Measurements from ENCODE around the gene VAMP4.

VAMP4 gene

DNA sequence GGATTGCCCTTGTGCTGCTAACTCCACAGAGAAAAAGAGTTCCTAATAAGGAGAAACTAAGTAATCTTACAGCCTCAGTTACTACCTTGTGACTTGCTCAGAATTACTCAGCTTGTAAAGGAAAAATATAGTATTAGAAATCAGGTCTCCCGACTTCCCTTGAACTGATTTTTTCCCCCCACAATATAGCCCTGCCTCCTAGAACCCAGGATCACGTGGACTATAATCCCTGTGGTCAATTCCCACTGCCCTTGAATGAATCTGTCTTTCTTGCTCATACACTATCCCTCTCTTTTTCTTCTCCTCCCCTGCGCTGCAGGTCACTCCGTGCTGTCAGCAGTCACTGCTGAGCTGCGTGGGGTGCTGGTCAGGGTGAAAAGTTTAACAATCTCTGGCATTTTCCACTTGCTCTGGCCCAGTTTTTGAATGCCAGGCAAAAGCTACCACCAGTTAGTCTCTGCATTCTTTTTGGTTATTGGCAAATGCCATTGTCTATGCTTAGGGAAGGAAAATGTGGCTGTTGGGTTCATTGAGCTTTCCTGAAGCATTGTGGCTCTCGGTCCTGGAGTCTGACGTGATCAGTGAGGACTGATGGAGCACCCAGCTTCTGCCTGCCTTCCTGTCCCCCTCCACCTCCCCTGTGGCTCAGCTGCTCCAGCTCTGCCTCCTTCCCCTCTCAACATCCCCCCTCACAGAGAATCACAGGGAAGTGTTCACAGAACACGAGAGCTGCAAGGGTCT, 87.5 kb downstream of the VAMP4 start:
- no peak for DNase-seq (ENCODE audit: extremely low read depth in 1 of 2, low read depth in 1 of 2)

DNA sequence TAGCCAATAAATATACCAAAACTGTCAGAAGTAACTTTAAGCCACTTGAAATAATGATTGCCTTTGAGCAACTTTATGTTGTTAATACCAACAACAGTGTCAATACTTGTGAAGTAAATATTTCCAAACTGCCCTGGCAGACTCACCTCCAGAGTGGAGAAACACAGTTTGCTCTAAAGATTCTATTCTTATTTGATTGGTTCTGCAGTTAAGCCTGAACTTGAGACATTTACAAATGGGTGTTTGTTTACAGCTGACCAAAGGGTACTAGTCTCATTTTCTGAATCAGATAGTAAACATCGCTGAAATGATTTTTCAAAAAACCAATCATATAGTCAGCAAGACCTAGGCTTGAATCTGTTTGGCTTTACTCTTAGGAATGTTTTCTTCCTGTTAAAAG, 88.1 kb downstream of the VAMP4 start:
- no peak for DNase-seq (ENCODE audit: extremely low read depth in 1 of 2, low read depth in 1 of 2)

DNA sequence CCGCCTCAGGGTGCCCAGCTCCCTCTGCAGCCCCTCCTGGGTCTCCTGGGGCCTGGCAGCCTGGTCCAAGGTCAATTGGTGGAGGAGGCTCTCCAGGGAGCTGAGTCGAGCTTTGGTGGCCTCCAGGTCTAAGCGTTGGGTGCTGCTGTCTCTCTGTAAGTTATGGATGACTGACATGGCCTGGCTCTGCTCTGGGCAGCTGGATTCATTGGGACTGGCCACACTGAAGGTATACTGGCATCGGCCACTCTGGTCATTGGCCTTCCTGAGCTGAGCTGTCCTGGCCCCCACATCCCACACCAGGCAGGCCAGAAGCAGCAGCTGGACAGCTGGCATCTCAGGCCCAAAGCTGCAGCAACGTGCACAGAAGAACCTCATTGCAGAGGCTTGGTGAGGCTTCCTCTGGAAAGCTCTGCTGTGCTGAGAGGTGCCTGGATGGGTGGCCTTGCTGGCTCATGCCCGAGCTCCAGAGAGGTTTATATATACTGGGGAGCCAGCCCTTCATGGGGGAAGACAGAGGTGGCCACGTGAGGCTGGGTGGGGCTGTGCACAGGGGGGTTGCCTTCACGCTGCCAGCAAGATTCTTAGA, 89.5 kb downstream of the VAMP4 start, which contains the start of gene MYOC:
MYOC (minus strand) TSS at position 455 of the 589 bp plus-strand sequence; CDS start at position 378, 77 bp downstream.
- no peak for DNase-seq (ENCODE audit: extremely low read depth in 1 of 2, low read depth in 1 of 2)

Measured in activated CD8-positive, alpha-beta memory T cell treated with anti-CD3 and anti-CD28 coated beads for 1 hour (primary cell).